ENCODE measurements around the gene XRRA1. TPM values are rescaled to one million over a fixed set of nuclear protein-coding genes. Genes with fewer than 3 reads are reported as not detected.

Gene XRRA1
- total RNA-seq, 1 experiment from 2014 or later: 10.4 TPM

DNA sequence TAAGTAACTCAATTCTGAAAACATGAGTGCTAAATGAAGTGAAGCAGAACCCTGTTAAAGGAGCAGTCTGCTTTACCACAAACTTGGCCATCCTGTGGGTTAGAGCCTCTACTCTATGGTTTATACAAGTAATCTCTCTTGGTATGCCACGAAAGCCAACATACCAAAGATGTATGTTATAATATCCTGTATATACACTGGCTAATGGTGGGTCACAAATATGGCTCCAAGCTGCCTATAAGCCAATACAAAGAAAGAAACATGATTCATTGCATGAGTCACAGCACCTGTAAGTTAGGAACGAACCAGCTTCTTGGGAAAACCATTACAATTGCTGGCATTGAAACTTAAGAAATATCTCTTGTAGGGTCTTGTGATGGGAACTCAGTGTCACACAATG, 16.1 kb downstream of the XRRA1 start (continued):
- TF ChIP-seq ATF1 (CRISPR knock-in tag; IDR thresholded peaks at IDR 0.05) (no peak), NR1H2 (CRISPR knock-in tag; IDR thresholded peaks at IDR 0.05) (no peak), GTF2I (CRISPR knock-in tag; conservative IDR thresholded peaks at IDR 0.05) (no peak), NFYB (CRISPR knock-in tag; conservative IDR thresholded peaks at IDR 0.05; ENCODE audit: low read depth) (no peak), HMGA2 (CRISPR knock-in tag; IDR thresholded peaks at IDR 0.05) (no peak), SMAD4 (CRISPR knock-in tag; IDR thresholded peaks at IDR 0.05) (no peak)
- TF ChIP-seq, protein P1, sequence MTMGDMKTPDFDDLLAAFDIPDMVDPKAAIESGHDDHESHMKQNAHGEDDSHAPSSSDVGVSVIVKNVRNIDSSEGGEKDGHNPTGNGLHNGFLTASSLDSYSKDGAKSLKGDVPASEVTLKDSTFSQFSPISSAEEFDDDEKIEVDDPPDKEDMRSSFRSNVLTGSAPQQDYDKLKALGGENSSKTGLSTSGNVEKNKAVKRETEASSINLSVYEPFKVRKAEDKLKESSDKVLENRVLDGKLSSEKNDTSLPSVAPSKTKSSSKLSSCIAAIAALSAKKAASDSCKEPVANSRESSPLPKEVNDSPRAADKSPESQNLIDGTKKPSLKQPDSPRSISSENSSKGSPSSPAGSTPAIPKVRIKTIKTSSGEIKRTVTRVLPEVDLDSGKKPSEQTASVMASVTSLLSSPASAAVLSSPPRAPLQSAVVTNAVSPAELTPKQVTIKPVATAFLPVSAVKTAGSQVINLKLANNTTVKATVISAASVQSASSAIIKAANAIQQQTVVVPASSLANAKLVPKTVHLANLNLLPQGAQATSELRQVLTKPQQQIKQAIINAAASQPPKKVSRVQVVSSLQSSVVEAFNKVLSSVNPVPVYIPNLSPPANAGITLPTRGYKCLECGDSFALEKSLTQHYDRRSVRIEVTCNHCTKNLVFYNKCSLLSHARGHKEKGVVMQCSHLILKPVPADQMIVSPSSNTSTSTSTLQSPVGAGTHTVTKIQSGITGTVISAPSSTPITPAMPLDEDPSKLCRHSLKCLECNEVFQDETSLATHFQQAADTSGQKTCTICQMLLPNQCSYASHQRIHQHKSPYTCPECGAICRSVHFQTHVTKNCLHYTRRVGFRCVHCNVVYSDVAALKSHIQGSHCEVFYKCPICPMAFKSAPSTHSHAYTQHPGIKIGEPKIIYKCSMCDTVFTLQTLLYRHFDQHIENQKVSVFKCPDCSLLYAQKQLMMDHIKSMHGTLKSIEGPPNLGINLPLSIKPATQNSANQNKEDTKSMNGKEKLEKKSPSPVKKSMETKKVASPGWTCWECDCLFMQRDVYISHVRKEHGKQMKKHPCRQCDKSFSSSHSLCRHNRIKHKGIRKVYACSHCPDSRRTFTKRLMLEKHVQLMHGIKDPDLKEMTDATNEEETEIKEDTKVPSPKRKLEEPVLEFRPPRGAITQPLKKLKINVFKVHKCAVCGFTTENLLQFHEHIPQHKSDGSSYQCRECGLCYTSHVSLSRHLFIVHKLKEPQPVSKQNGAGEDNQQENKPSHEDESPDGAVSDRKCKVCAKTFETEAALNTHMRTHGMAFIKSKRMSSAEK (CRISPR knock-in tag; IDR thresholded peaks at IDR 0.05; ENCODE audit: borderline replicate concordance): no peak

DNA sequence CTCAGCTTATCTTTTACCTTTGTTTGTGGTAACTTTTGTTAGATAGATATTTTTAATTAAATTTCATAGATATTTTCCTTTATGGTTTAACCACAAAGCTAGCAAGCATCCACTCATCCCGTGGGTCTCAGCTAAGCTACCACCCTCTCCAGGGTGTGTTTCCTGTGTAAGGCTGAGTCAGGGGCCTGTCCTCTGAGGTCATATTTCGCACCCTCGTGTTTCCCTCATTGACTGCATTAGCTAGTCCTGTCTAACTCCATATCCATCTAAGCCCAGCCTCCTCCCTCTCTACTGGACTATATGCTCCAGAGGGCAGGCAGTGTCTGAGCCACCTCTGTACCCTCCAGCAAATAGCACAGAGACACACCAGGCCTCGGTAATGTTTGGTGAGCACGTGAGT, 16.7 kb downstream of the XRRA1 start:
- POLR2A ChIA-PET: no interaction called here
- Mint-ChIP-seq H3K27me3 (ENCODE audit: low read depth) (no peaks in the 10 kb centered on the region), H3K36me3 (peaks cover 4% of the 10 kb centered on the region), H3K9me3 (no peaks in the 10 kb centered on the region), H3K4me1 (no peaks in the 10 kb centered on the region), H3K27ac (no peak overlapping the region), H3K4me3 (no peak overlapping the region)
- DNase-seq (ENCODE audit: low spot score) (no peak), ATAC-seq (no peak)
- TF ChIP-seq ZNF232 (CRISPR knock-in tag; IDR thresholded peaks at IDR 0.05) (no peak), CBFB (CRISPR knock-in tag; IDR thresholded peaks at IDR 0.05; ENCODE audit: low read depth) (no peak), ELF4 (CRISPR knock-in tag; IDR thresholded peaks at IDR 0.05; ENCODE audit: low read depth) (no peak), ZNF121 (CRISPR knock-in tag; IDR thresholded peaks at IDR 0.05) (no peak), MYBL2 (CRISPR knock-in tag; IDR thresholded peaks at IDR 0.05) (no peak)
- TF ChIP-seq, protein P2, sequence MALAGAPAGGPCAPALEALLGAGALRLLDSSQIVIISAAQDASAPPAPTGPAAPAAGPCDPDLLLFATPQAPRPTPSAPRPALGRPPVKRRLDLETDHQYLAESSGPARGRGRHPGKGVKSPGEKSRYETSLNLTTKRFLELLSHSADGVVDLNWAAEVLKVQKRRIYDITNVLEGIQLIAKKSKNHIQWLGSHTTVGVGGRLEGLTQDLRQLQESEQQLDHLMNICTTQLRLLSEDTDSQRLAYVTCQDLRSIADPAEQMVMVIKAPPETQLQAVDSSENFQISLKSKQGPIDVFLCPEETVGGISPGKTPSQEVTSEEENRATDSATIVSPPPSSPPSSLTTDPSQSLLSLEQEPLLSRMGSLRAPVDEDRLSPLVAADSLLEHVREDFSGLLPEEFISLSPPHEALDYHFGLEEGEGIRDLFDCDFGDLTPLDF (CRISPR knock-in tag; IDR thresholded peaks at IDR 0.05): no peak
- TF ChIP-seq, protein P3, sequence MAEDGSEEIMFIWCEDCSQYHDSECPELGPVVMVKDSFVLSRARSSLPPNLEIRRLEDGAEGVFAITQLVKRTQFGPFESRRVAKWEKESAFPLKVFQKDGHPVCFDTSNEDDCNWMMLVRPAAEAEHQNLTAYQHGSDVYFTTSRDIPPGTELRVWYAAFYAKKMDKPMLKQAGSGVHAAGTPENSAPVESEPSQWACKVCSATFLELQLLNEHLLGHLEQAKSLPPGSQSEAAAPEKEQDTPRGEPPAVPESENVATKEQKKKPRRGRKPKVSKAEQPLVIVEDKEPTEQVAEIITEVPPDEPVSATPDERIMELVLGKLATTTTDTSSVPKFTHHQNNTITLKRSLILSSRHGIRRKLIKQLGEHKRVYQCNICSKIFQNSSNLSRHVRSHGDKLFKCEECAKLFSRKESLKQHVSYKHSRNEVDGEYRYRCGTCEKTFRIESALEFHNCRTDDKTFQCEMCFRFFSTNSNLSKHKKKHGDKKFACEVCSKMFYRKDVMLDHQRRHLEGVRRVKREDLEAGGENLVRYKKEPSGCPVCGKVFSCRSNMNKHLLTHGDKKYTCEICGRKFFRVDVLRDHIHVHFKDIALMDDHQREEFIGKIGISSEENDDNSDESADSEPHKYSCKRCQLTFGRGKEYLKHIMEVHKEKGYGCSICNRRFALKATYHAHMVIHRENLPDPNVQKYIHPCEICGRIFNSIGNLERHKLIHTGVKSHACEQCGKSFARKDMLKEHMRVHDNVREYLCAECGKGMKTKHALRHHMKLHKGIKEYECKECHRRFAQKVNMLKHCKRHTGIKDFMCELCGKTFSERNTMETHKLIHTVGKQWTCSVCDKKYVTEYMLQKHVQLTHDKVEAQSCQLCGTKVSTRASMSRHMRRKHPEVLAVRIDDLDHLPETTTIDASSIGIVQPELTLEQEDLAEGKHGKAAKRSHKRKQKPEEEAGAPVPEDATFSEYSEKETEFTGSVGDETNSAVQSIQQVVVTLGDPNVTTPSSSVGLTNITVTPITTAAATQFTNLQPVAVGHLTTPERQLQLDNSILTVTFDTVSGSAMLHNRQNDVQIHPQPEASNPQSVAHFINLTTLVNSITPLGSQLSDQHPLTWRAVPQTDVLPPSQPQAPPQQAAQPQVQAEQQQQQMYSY (CRISPR knock-in tag; IDR thresholded peaks at IDR 0.05): no peak
- TF ChIP-seq, protein P4, sequence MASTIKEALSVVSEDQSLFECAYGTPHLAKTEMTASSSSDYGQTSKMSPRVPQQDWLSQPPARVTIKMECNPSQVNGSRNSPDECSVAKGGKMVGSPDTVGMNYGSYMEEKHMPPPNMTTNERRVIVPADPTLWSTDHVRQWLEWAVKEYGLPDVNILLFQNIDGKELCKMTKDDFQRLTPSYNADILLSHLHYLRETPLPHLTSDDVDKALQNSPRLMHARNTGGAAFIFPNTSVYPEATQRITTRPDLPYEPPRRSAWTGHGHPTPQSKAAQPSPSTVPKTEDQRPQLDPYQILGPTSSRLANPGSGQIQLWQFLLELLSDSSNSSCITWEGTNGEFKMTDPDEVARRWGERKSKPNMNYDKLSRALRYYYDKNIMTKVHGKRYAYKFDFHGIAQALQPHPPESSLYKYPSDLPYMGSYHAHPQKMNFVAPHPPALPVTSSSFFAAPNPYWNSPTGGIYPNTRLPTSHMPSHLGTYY (CRISPR knock-in tag; IDR thresholded peaks at IDR 0.05): no peak
- TF ChIP-seq, protein P5, sequence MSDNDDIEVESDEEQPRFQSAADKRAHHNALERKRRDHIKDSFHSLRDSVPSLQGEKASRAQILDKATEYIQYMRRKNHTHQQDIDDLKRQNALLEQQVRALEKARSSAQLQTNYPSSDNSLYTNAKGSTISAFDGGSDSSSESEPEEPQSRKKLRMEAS (CRISPR knock-in tag; IDR thresholded peaks at IDR 0.05): no peak
- CTCF ChIA-PET: no interaction called here

All from WTC11 (cell line).